Measurements from ENCODE around the gene FAM110A.

GRCh38 chr20:872855-873520, 39.5 kb downstream of the FAM110A start:
- no peak for TF ChIP-seq CTCF (IDR thresholded peaks at IDR 0.05)
- TF ChIP-seq EP300 (IDR thresholded peaks at IDR 0.05) = no peak
- no peak for TF ChIP-seq POLR2AphosphoS5 (IDR thresholded peaks at IDR 0.05)
